IMR-90 (cell line): Measurements from ENCODE around the gene GLRX5. TPM values are rescaled to one million over a fixed set of nuclear protein-coding genes. Genes with fewer than 3 reads are reported as not detected.

Source experiments
- ATAC-seq: fragments of 200-7000 bp; cut with Tn5 transposase; 2 replicates; pipeline ENCODE4 v1.9.1; 2020; ENCODE audit warnings: low read depth, mild to moderate bottlenecking, moderate library complexity
- BruUV-seq: library from RNA; stranded (reverse); fragments of 400-500 nt; replicated peaks from 2 replicates; lab custom pipeline; 2021; lab: Mats Ljungman, UMichigan
- CTCF ChIA-PET: fragments of 300-600 bp; formaldehyde crosslinking; extraction: SDS; loops from one replicate; lab custom pipeline; 2021; ENCODE audit warnings: antibody characterized with exemption; lab: Yijun Ruan, JAX
- POLR2A ChIA-PET: fragments of 300-600 bp; sonication (Branson Sonifier 250); formaldehyde crosslinking; loops from one replicate; lab custom pipeline; 2022; ENCODE audit warnings: antibody characterized with exemption; ENCODE audit not compliant: unreplicated experiment; lab: Charles Lee
- DNase-seq: peaks from one replicate; pipeline ENCODE4 v3.0.0; 2013
- H2AFZ ChIP-seq: replicated peaks from 2 replicates; pipeline ENCODE3; 2013; ENCODE audit warnings: low read length, mild to moderate bottlenecking; ENCODE audit not compliant: poor library complexity
- H2AK5ac ChIP-seq: 2 replicates; pipeline ENCODE4 v1.6.1; 2013; ENCODE audit warnings: low read depth, low read length, inconsistent platforms
- H2AK9ac ChIP-seq: replicated peaks from 2 replicates; pipeline ENCODE3; 2013; ENCODE audit warnings: mild to moderate bottlenecking, low read depth, low read length, moderate library complexity; ENCODE audit not compliant: poor library complexity
- H2BK120ac ChIP-seq: 2 replicates; pipeline ENCODE4 v1.6.1; 2013; ENCODE audit warnings: low read depth, low read length, inconsistent platforms
- H2BK15ac ChIP-seq: 3 replicates; pipeline ENCODE4 v1.6.1; 2013; ENCODE audit warnings: low read depth, low read length, inconsistent platforms
- H2BK20ac ChIP-seq: 2 replicates; pipeline ENCODE4 v1.6.1; 2013; ENCODE audit warnings: low read depth, mild to moderate bottlenecking, inconsistent platforms, low read length, moderate library complexity
- H2BK5ac ChIP-seq: 2 replicates; pipeline ENCODE4 v1.6.1; 2013; ENCODE audit warnings: mild to moderate bottlenecking, low read depth, low read length, inconsistent platforms; ENCODE audit not compliant: poor library complexity, severe bottlenecking
- H3K14ac ChIP-seq: replicated peaks from 2 replicates; pipeline ENCODE4 v1.6.1; 2013; ENCODE audit warnings: low read depth, low read length, inconsistent platforms
- H3K18ac ChIP-seq: 2 replicates; pipeline ENCODE4 v1.6.1; 2013; ENCODE audit warnings: low read depth, low read length, control low read depth
- H3K23ac ChIP-seq: 2 replicates; pipeline ENCODE4 v1.6.1; 2013; ENCODE audit warnings: low read depth, low read length, inconsistent platforms
- H3K27ac ChIP-seq: 2 replicates; pipeline ENCODE4 v1.5.1; 2013; ENCODE audit warnings: mild to moderate bottlenecking, control low read depth, low read length; ENCODE audit not compliant: insufficient read depth
- H3K27me3 ChIP-seq: 2 replicates; pipeline ENCODE4 v1.6.1; 2013; ENCODE audit warnings: low read length; ENCODE audit not compliant: control insufficient read depth, insufficient read depth
- H3K36me3 ChIP-seq: 2 replicates; pipeline ENCODE4 v1.6.1; 2013; ENCODE audit warnings: low read length, mixed read lengths; ENCODE audit not compliant: control insufficient read depth, insufficient read depth
- H3K4ac ChIP-seq: 2 replicates; pipeline ENCODE4 v1.6.1; 2013; ENCODE audit warnings: low read depth, low read length, inconsistent platforms
- H3K4me1 ChIP-seq: 2 replicates; pipeline ENCODE4 v1.6.1; 2013; ENCODE audit warnings: low read length, mixed read lengths; ENCODE audit not compliant: control insufficient read depth, insufficient read depth
- H3K4me2 ChIP-seq: 2 replicates; pipeline ENCODE4 v1.6.1; 2013; ENCODE audit warnings: low read depth, mild to moderate bottlenecking, control low read depth, low read length, moderate library complexity
- H3K4me3 ChIP-seq: 2 replicates; pipeline ENCODE4 v1.5.1; 2013; ENCODE audit warnings: low read depth, mild to moderate bottlenecking, control low read depth, low read length, moderate library complexity; ENCODE audit not compliant: insufficient read depth
- H3K56ac ChIP-seq: 2 replicates; pipeline ENCODE4 v1.6.1; 2013; ENCODE audit warnings: low read length, inconsistent platforms; ENCODE audit not compliant: insufficient read depth; ENCODE audit errors: extremely low read depth
- H3K79me1 ChIP-seq, 2 experiments: 2 replicates each; pipeline ENCODE4 v1.6.1; 2013; ENCODE audit warnings: low read length in 2 of 2, inconsistent platforms in 1 of 2, low read depth in 1 of 2
- H3K9ac ChIP-seq: 2 replicates; pipeline ENCODE4 v1.6.1; 2013; ENCODE audit warnings: low read depth, low read length, control low read depth
- H3K9me1 ChIP-seq: 2 replicates; pipeline ENCODE4 v1.6.1; 2013; ENCODE audit warnings: low read length, inconsistent platforms; ENCODE audit not compliant: insufficient read depth
- H3K9me3 ChIP-seq: 2 replicates; pipeline ENCODE4 v1.6.1; 2013; ENCODE audit warnings: low read length; ENCODE audit not compliant: control insufficient read depth, insufficient read depth
- H4K20me1 ChIP-seq: 2 replicates; pipeline ENCODE4 v1.6.1; 2013; ENCODE audit warnings: low read length, inconsistent platforms; ENCODE audit not compliant: insufficient read depth
- H4K5ac ChIP-seq: 2 replicates; pipeline ENCODE4 v1.6.1; 2013; ENCODE audit warnings: mild to moderate bottlenecking, low read depth, low read length, control low read depth
- H4K8ac ChIP-seq, 2 experiments: 2 replicates each; pipeline ENCODE4 v1.6.1; 2013; ENCODE audit warnings: low read depth in 2 of 2, low read length in 2 of 2, control low read depth in 1 of 2, inconsistent platforms in 1 of 2
- H4K91ac ChIP-seq: 2 replicates; pipeline ENCODE4 v1.6.1; 2013; ENCODE audit warnings: low read depth, low read length, inconsistent platforms; ENCODE audit not compliant: insufficient read depth
- BHLHE40 ChIP-seq: fragments of 150-350 bp; IDR thresholded peaks from 2 replicates; pipeline ENCODE4 v1.6.1; 2016; ENCODE audit warnings: mild to moderate bottlenecking, low read depth, low read length
- CEBPB ChIP-seq: IDR thresholded peaks from 2 replicates; pipeline ENCODE4 v1.6.1; 2012; ENCODE audit warnings: low read depth, low read length, improper control_type of control experiment
- CTCF ChIP-seq: conservative IDR thresholded peaks from 2 replicates; pipeline ENCODE4 v1.5.1; 2012; ENCODE audit warnings: mild to moderate bottlenecking, low read depth, low read length, improper control_type of control experiment
- FOS ChIP-seq: fragments of 150-350 bp; IDR thresholded peaks from 2 replicates; pipeline ENCODE4 v1.6.1; 2016; ENCODE audit warnings: low read depth, low read length
- MAFK ChIP-seq: IDR thresholded peaks from 2 replicates; pipeline ENCODE4 v1.6.1; 2012; ENCODE audit warnings: low read depth, low read length, improper control_type of control experiment
- MAZ ChIP-seq: IDR thresholded peaks from 2 replicates; pipeline ENCODE4 v1.6.1; 2012; ENCODE audit warnings: low read depth, mild to moderate bottlenecking, low read length, improper control_type of control experiment, moderate library complexity, borderline replicate concordance
- MXI1 ChIP-seq: IDR thresholded peaks from 2 replicates; pipeline ENCODE4 v1.6.1; 2012; ENCODE audit warnings: low read depth, mild to moderate bottlenecking, low read length, moderate library complexity, borderline replicate concordance
- NFE2L2 ChIP-seq: fragments of 150-350 bp; IDR thresholded peaks from 2 replicates; pipeline ENCODE4 v1.6.1; 2016; ENCODE audit warnings: low read depth, mild to moderate bottlenecking, low read length
- POLR2A ChIP-seq: IDR thresholded peaks from 2 replicates; pipeline ENCODE4 v1.6.1; 2012; ENCODE audit warnings: mild to moderate bottlenecking, low read depth, low read length
- RAD21 ChIP-seq: IDR thresholded peaks from 2 replicates; pipeline ENCODE4 v1.6.1; 2012; ENCODE audit warnings: low read length, improper control_type of control experiment
- RCOR1 ChIP-seq: IDR thresholded peaks from 2 replicates; pipeline ENCODE4 v1.6.1; 2012; ENCODE audit warnings: mild to moderate bottlenecking, low read length, improper control_type of control experiment; ENCODE audit not compliant: insufficient replicate concordance
- RFX5 ChIP-seq: IDR thresholded peaks from 2 replicates; pipeline ENCODE4 v1.8.0; 2012; ENCODE audit warnings: low read depth, mild to moderate bottlenecking, low read length, moderate library complexity
- SMC3 ChIP-seq: fragments of 150-350 bp; IDR thresholded peaks from 2 replicates; pipeline ENCODE4 v1.6.1; 2016; ENCODE audit warnings: low read depth, mild to moderate bottlenecking, antibody characterized with exemption, low read length, moderate library complexity
- WGBS, 2 experiments: methylation state at CpG; one replicate each; pipeline versions ENCODE4 v1.1.5 to v1.1.7; 2013; ENCODE audit warnings: missing lambda C conversion rate in 2 of 2; ENCODE audit not compliant: insufficient read length in 1 of 2; ENCODE audit errors: extremely low coverage in 2 of 2; 5-methylcytosine and 5-hydroxymethylcytosine counted together
- dilution Hi-C: fragments of 300-500 bp; cut with HindIII; formaldehyde crosslinking; loops from one replicate; pipeline ENCODE4 v1.14.3; 2018; ENCODE audit warnings: low sequenced_read_pairs; ENCODE audit not compliant: unreplicated experiment
- in situ Hi-C: fragments of 300-500 bp; cut with MboI; formaldehyde crosslinking; loops from 3 replicates; pipeline ENCODE4 v1.14.3; 2019; ENCODE audit warnings: low sequenced_read_pairs, inconsistent platforms, mixed read lengths
- intact Hi-C: fragments of 100-400 bp; cut with micrococcal nuclease; formaldehyde crosslinking; loops from 2 replicates; pipeline ENCODE4 v1.10.0; 2022
- polyA plus RNA-seq, 3 experiments: library from polyadenylated mRNA; depleted of rRNA; stranded (reverse); fragments of >200 nt; gene quantifications; 2 replicates each; pipeline ENCODE4 v1.2.3, GENCODE V29; 2012; ENCODE audit warnings: low replicate concordance in 1 of 3
- total RNA-seq: library from RNA; depleted of rRNA; stranded (reverse); fragments of >200 nt; gene quantifications from 2 replicates; pipeline ENCODE4 v1.2.3, GENCODE V29; 2012
- TF ChIP-seq, protein P1 (sequence below): fragments of 150-350 bp; IDR thresholded peaks from 2 replicates; pipeline ENCODE4 v1.6.1; 2016; ENCODE audit warnings: low read depth, mild to moderate bottlenecking, low read length, moderate library complexity, borderline replicate concordance

GLRX5 gene
- total and polyA plus RNA-seq, 2 of the 4 experiments (the other 2 are of a cell fraction), result 32.4 to 40.4 TPM

- Histone ChIP-seq H2BK120ac (no peak overlapping the region), H4K91ac (no peak overlapping the region), H2AK9ac (no peak overlapping the region), H3K23ac (no peak overlapping the region), H3K79me1 (peaks cover 42 to 61% of the 10 kb centered on the region in 2 experiments), H3K14ac (no peak overlapping the region), H4K8ac (no peak overlapping the region), H2BK5ac (no peak overlapping the region), H2AK5ac (no peak overlapping the region), H3K9me1 (peaks cover 14% of the 10 kb centered on the region), H4K20me1 (peaks cover 37% of the 10 kb centered on the region), H3K36me3 (peaks cover 2% of the 10 kb centered on the region; the same call in 1 of the 2 replicates), H3K18ac (no peak overlapping the region), H3K27me3 (no peaks in the 10 kb centered on the region), H3K4me1 (peaks cover 5% of the 10 kb centered on the region; the same call in 1 of the 2 replicates), H2BK15ac (no peak overlapping the region), H3K56ac (no peak overlapping the region), H4K5ac (no peak overlapping the region), H3K9me3 (peaks cover 2% of the 10 kb centered on the region), H2AFZ (no peak overlapping the region), H3K4me3 (no peak overlapping the region), H2BK20ac (no peak overlapping the region), H3K4ac (no peak overlapping the region), H3K27ac (no peak overlapping the region), H3K4me2 (no peak overlapping the region), H3K9ac (no peak overlapping the region)
- no TSS peak for BruUV-seq
- intact Hi-C loops (no loop called here), dilution Hi-C loops (no loop called here), in situ Hi-C loops (loop anchor here (10.0 to 25.0 kb wide), 2 partner anchors 553 to 721 kb away; partner anchors contain the start of gene BDKRB1)
- POLR2A ChIA-PET, result no interaction called here
- ATAC-seq, result no peak
- TF ChIP-seq RFX5 (no peak), FOS (no peak), CTCF (no peak), MXI1 (no peak), MAFK (no peak), RCOR1 (no peak), MAZ (no peak), SMC3 (no peak), NFE2L2 (no peak), BHLHE40 (no peak), RAD21 (no peak), CEBPB (no peak), POLR2A (no peak)
- TF ChIP-seq, protein P1, sequence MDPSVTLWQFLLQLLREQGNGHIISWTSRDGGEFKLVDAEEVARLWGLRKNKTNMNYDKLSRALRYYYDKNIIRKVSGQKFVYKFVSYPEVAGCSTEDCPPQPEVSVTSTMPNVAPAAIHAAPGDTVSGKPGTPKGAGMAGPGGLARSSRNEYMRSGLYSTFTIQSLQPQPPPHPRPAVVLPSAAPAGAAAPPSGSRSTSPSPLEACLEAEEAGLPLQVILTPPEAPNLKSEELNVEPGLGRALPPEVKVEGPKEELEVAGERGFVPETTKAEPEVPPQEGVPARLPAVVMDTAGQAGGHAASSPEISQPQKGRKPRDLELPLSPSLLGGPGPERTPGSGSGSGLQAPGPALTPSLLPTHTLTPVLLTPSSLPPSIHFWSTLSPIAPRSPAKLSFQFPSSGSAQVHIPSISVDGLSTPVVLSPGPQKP, result no peak
- DNase-seq, result no peak
- WGBS, 2 experiments, result no CpG with 5 or more reads among the region's 4 CpGs
- CTCF ChIA-PET, result interaction anchor here (0.8 kb wide), 1 partner anchor 233 kb away, joined by 3 read pairs; no protein-coding TSS in a partner anchor
Observed at GRCh38 chr14:95541346-95541745, 6.5 kb downstream of the GLRX5 start.
